GM13976 (cell line): ENCODE measurements around the gene LYZL6.

Experiments
- DNase-seq: peaks from one replicate; pipeline ENCODE4 v3.0.0; 2012; ENCODE audit warnings: low spot score
- CTCF ChIP-seq: IDR thresholded peaks from 2 replicates; pipeline ENCODE4 v1.5.1; 2012; ENCODE audit warnings: borderline replicate concordance, mild to moderate bottlenecking; ENCODE audit not compliant: insufficient read depth; ENCODE audit errors: extremely low read depth, missing control alignments, control extremely low read depth
- in situ Hi-C: fragments of 300-500 bp; cut with MboI; formaldehyde crosslinking; loops from one replicate; pipeline ENCODE4 v1.12.0; 2022; ENCODE audit warnings: low sequenced_read_pairs, mixed read lengths, inconsistent platforms; ENCODE audit not compliant: unreplicated experiment

LYZL6 gene

GRCh38 chr17:35943537-35943936 lies at the start of gene LYZL6:
Gene LYZL6, minus strand, starts transcription at chr17:35943713. Its CDS starts 4,357 bp downstream, at chr17:35939356.
- no peak for DNase-seq
- in situ Hi-C loops = no loop called here
- no peak for TF ChIP-seq CTCF

- in situ Hi-C loops = no loop called here
- DNase-seq = no peak
- no peak for TF ChIP-seq CTCF
These were observed 47.6 kb upstream of the LYZL6 start for GRCh38 chr17:35991075-35991474.

- DNase-seq = no peak
- no peak for TF ChIP-seq CTCF
- in situ Hi-C loops = no loop called here
These were observed 44.7 kb upstream of the LYZL6 start for GRCh38 chr17:35988164-35988563.

GRCh38 chr17:35986643-35987042 lies 43.1 kb upstream of the LYZL6 start, which contains the start of gene CCL14:
Gene CCL14, minus strand, starts transcription at chr17:35986729. Its CDS starts 80 bp downstream, at chr17:35986649.
- in situ Hi-C loops = no loop called here
- DNase-seq = no peak
- TF ChIP-seq CTCF = no peak

GRCh38 chr17:35984140-35984539 lies 40.6 kb upstream of the LYZL6 start:
- in situ Hi-C loops = no loop called here
- no peak for TF ChIP-seq CTCF
- no peak for DNase-seq

GRCh38 chr17:35982409-35983191 lies 39.1 kb upstream of the LYZL6 start:
- in situ Hi-C loops = no loop called here
- no peak for TF ChIP-seq CTCF
- DNase-seq = no peak

GRCh38 chr17:35981908-35982330 lies 38.4 kb upstream of the LYZL6 start:
- DNase-seq = no peak
- in situ Hi-C loops = no loop called here

More at GRCh38 chr17:35981908-35982330, 38.4 kb upstream of the LYZL6 start:
- TF ChIP-seq CTCF = no peak
